Neural progenitor cell (in vitro differentiated cells): ENCODE measurements around the gene MIPEP.

Experiments used
- EZH2 ChIP-seq: fragments of 200-600 bp; sonication (generic); IDR thresholded peaks from 2 replicates; pipeline ENCODE4 v1.6.1; 2017; ENCODE audit warnings: antibody characterized with exemption, mild to moderate bottlenecking, moderate library complexity
- EZH2phosphoT487 ChIP-seq: fragments of 200-600 bp; sonication (generic); IDR thresholded peaks from 2 replicates; pipeline ENCODE4 v1.6.1; 2017; ENCODE audit warnings: antibody characterized with exemption
- TF ChIP-seq, protein P1 (sequence below): fragments of 200-600 bp; sonication (generic); IDR thresholded peaks from 2 replicates; pipeline ENCODE4 v1.5.1; 2017; ENCODE audit warnings: antibody characterized with exemption, mild to moderate bottlenecking

- TF ChIP-seq EZH2: no peak
- TF ChIP-seq, protein P1, sequence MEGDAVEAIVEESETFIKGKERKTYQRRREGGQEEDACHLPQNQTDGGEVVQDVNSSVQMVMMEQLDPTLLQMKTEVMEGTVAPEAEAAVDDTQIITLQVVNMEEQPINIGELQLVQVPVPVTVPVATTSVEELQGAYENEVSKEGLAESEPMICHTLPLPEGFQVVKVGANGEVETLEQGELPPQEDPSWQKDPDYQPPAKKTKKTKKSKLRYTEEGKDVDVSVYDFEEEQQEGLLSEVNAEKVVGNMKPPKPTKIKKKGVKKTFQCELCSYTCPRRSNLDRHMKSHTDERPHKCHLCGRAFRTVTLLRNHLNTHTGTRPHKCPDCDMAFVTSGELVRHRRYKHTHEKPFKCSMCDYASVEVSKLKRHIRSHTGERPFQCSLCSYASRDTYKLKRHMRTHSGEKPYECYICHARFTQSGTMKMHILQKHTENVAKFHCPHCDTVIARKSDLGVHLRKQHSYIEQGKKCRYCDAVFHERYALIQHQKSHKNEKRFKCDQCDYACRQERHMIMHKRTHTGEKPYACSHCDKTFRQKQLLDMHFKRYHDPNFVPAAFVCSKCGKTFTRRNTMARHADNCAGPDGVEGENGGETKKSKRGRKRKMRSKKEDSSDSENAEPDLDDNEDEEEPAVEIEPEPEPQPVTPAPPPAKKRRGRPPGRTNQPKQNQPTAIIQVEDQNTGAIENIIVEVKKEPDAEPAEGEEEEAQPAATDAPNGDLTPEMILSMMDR: no peak
- TF ChIP-seq EZH2phosphoT487: no peak
Observed at GRCh38 chr13:23736541-23736940, 152.7 kb downstream of the MIPEP start.
